GM12878 (cell line): ENCODE data around the gene THADA. TPM values are rescaled to one million over a fixed set of nuclear protein-coding genes. Genes with fewer than 3 reads are reported as not detected.

Source experiments
- ATAC-seq: fragments of 200-7000 bp; cut with Tn5 transposase; 3 replicates; pipeline ENCODE4 v1.9.1; 2020; ENCODE audit warnings: mild to moderate bottlenecking, moderate library complexity
- BruUV-seq: library from RNA; stranded (reverse); fragments of 400-500 nt; replicated peaks from 2 replicates; lab custom pipeline; 2021; lab: Mats Ljungman, UMichigan
- CTCF ChIA-PET: fragments of 300-600 bp; sonication (Branson Sonifier 250); formaldehyde crosslinking; extraction: SDS; loops from one replicate; lab custom pipeline; 2021; ENCODE audit warnings: inconsistent platforms; lab: Yijun Ruan, JAX
- POLR2A ChIA-PET: fragments of 350-600 bp; formaldehyde crosslinking; extraction: SDS; loops from one replicate; lab custom pipeline; 2021; ENCODE audit warnings: inconsistent platforms; lab: Charles Lee
- RAD21 ChIA-PET: fragments of 300-600 bp; sonication (Branson Sonifier 250); formaldehyde crosslinking; loops from one replicate; lab custom pipeline; 2023; ENCODE audit warnings: antibody characterized with exemption; ENCODE audit not compliant: unreplicated experiment; lab: Charles Lee
- SMC1A ChIA-PET: fragments of 300-600 bp; sonication (Branson Sonifier 250); formaldehyde crosslinking; loops from one replicate; lab custom pipeline; 2023; ENCODE audit not compliant: unreplicated experiment, uncharacterized antibody; lab: Charles Lee
- DNase-seq: peaks from one replicate; pipeline ENCODE4 v3.0.0-alpha.2; 2011; ENCODE audit warnings: low read depth, low spot score
- FAIRE-seq: peaks from 3 replicates; lab custom pipeline; 2011; peaks lifted over from hg19 to GRCh38; lab: Jason Lieb, UNC
- H2AFZ ChIP-seq: 2 replicates; pipeline ENCODE4 v1.6.0; 2011; ENCODE audit warnings: low read depth, low read length, control low read depth; ENCODE audit not compliant: control insufficient read depth
- H3K27ac ChIP-seq: 2 replicates; pipeline ENCODE4 v1.5.1; 2011; ENCODE audit warnings: control low read depth; ENCODE audit not compliant: control insufficient read depth, insufficient read depth
- H3K27me3 ChIP-seq, 2 experiments: replicated peaks in 1 of 2; 2 replicates each; pipeline versions ENCODE4 v1.6.0 to v1.6.1; 2011; ENCODE audit warnings: low read length in 1 of 2; ENCODE audit not compliant: control insufficient read depth in 2 of 2, insufficient read depth in 2 of 2
- H3K36me3 ChIP-seq, 2 experiments: 2 replicates each; pipeline ENCODE4 v1.5.1; 2011; ENCODE audit warnings: low read length in 1 of 2; ENCODE audit not compliant: control insufficient read depth in 2 of 2, insufficient read depth in 2 of 2
- H3K4me1 ChIP-seq: 2 replicates; pipeline ENCODE4 v1.6.1; 2011; ENCODE audit warnings: mild to moderate bottlenecking, low read length, moderate library complexity, mixed read lengths; ENCODE audit not compliant: control insufficient read depth, insufficient read depth
- H3K4me2 ChIP-seq: 2 replicates; pipeline ENCODE4 v1.6.0; 2011; ENCODE audit warnings: control low read depth; ENCODE audit not compliant: control insufficient read depth, insufficient read depth
- H3K4me3 ChIP-seq: fragments of 200-600 bp; sonication (generic); 2 replicates; pipeline ENCODE4 v1.5.1; 2016
- H3K79me2 ChIP-seq: 2 replicates; pipeline ENCODE4 v1.6.0; 2011; ENCODE audit warnings: low read length; ENCODE audit not compliant: control insufficient read depth, insufficient read depth
- H3K9ac ChIP-seq: 2 replicates; pipeline ENCODE4 v1.8.0; 2011; ENCODE audit warnings: low read length, control low read depth, mixed read lengths; ENCODE audit not compliant: control insufficient read depth, insufficient read depth
- H3K9me3 ChIP-seq: replicated peaks from 3 replicates; pipeline ENCODE4 v1.5.1; 2011; ENCODE audit warnings: mild to moderate bottlenecking, low read length; ENCODE audit not compliant: control insufficient read depth, insufficient read depth
- H4K20me1 ChIP-seq: 2 replicates; pipeline ENCODE4 v1.6.0; 2011; ENCODE audit not compliant: control insufficient read depth, insufficient read depth
- HCFC1 ChIP-seq: fragments of 150-350 bp; IDR thresholded peaks from 2 replicates; pipeline ENCODE4 v1.6.1; 2014; ENCODE audit warnings: low read length
- IKZF1 ChIP-seq: fragments of 450-650 bp; conservative IDR thresholded peaks from 2 replicates; pipeline ENCODE4 v1.6.1; 2017; ENCODE audit warnings: antibody characterized with exemption, mild to moderate bottlenecking
- JUND ChIP-seq: IDR thresholded peaks from 2 replicates; pipeline ENCODE4 v1.6.1; 2012; ENCODE audit warnings: low read depth, mild to moderate bottlenecking, low read length, improper control_type of control experiment, moderate library complexity
- LARP7 ChIP-seq: fragments of 450-650 bp; IDR thresholded peaks from 2 replicates; pipeline ENCODE4 v1.6.1; 2017; ENCODE audit warnings: mild to moderate bottlenecking
- MAX ChIP-seq: IDR thresholded peaks from 2 replicates; pipeline ENCODE4 v1.6.1; 2012; ENCODE audit warnings: low read depth, low read length, improper control_type of control experiment
- USF2 ChIP-seq: IDR thresholded peaks from 2 replicates; pipeline ENCODE4 v1.6.1; 2011; ENCODE audit warnings: low read depth, low read length, improper control_type of control experiment, borderline replicate concordance
- YY1 ChIP-seq: IDR thresholded peaks from 2 replicates; pipeline ENCODE4 v1.6.1; 2011; ENCODE audit warnings: low read depth, mild to moderate bottlenecking, low read length
- ZBED1 ChIP-seq: IDR thresholded peaks from 2 replicates; pipeline ENCODE4 v1.6.1; 2016; ENCODE audit warnings: borderline replicate concordance
- WGBS: methylation state at CpG from one replicate; pipeline ENCODE4 v1.1.6; 2016; ENCODE audit warnings: low lambda C conversion rate; ENCODE audit not compliant: insufficient replicate concordance, insufficient coverage; ENCODE audit errors: missing lambda C conversion rate; 5-methylcytosine and 5-hydroxymethylcytosine counted together
- in situ Hi-C: fragments of 300-500 bp; cut with MboI; formaldehyde crosslinking; loops from 9 replicates; pipeline ENCODE4 v1.14.3; 2018; ENCODE audit warnings: mixed read lengths
- intact Hi-C: fragments of 100-400 bp; cut with micrococcal nuclease; formaldehyde crosslinking; loops from one replicate; pipeline ENCODE4 v1.14.2; 2022; ENCODE audit not compliant: unreplicated experiment
- polyA plus RNA-seq, 11 experiments: library from polyadenylated mRNA; depleted of rRNA in 4 of 11; unstranded in 6 of 11; stranded (reverse) in 5 of 11; fragments of >200 nt; fragmentation: Nextera tagmentation in 4 of 11; fragmentation: Illumina TruSeq in 1 of 11; extraction: Ambion mirVana in 4 of 11; extraction: Trizol in 1 of 11; gene quantifications; 1 replicate in 1 of 11; 2 replicates in 10 of 11; pipeline versions ENCODE4 v1.2.1 to v1.2.3, GENCODE V29; 2011 to 2016; ENCODE audit warnings: inconsistent platforms in 2 of 11, missing spikeins in 2 of 11, low read depth in 1 of 11
- total RNA-seq, 4 experiments: library from RNA; depleted of rRNA in 3 of 4; stranded (reverse); fragments of >200 nt in 3 of 4; fragmentation: Illumina TruSeq in 1 of 4; extraction: Trizol in 1 of 4; gene quantifications; 2 replicates each; pipeline versions ENCODE4 v1.2.1 to v1.2.3, GENCODE V29; 2013 to 2021
- TF ChIP-seq, protein P1 (sequence below): IDR thresholded peaks from 2 replicates; pipeline ENCODE4 v1.6.1; 2012; ENCODE audit warnings: improper control_type of control experiment, low read depth, low read length; ENCODE audit not compliant: insufficient replicate concordance
- TF ChIP-seq, protein P2 (sequence below): IDR thresholded peaks from 2 replicates; pipeline ENCODE4 v1.6.1; 2012; ENCODE audit warnings: low read depth, low read length, improper control_type of control experiment
- TF ChIP-seq, protein P3 (sequence below): fragments of 450-650 bp; formaldehyde crosslinking; IDR thresholded peaks from 2 replicates; pipeline ENCODE4 v1.4.0; 2022; ENCODE audit warnings: mild to moderate bottlenecking, moderate library complexity

THADA gene
- total and polyA plus RNA-seq, 10 of the 15 experiments (the other 5 are each of a cell fraction or from before 2014, with no cell fraction given): 14.6 to 33.2 (median 23.2) TPM

GRCh38 chr2:43340945-43341356, 254.9 kb downstream of the THADA start (continued):
- TF ChIP-seq, protein P1, sequence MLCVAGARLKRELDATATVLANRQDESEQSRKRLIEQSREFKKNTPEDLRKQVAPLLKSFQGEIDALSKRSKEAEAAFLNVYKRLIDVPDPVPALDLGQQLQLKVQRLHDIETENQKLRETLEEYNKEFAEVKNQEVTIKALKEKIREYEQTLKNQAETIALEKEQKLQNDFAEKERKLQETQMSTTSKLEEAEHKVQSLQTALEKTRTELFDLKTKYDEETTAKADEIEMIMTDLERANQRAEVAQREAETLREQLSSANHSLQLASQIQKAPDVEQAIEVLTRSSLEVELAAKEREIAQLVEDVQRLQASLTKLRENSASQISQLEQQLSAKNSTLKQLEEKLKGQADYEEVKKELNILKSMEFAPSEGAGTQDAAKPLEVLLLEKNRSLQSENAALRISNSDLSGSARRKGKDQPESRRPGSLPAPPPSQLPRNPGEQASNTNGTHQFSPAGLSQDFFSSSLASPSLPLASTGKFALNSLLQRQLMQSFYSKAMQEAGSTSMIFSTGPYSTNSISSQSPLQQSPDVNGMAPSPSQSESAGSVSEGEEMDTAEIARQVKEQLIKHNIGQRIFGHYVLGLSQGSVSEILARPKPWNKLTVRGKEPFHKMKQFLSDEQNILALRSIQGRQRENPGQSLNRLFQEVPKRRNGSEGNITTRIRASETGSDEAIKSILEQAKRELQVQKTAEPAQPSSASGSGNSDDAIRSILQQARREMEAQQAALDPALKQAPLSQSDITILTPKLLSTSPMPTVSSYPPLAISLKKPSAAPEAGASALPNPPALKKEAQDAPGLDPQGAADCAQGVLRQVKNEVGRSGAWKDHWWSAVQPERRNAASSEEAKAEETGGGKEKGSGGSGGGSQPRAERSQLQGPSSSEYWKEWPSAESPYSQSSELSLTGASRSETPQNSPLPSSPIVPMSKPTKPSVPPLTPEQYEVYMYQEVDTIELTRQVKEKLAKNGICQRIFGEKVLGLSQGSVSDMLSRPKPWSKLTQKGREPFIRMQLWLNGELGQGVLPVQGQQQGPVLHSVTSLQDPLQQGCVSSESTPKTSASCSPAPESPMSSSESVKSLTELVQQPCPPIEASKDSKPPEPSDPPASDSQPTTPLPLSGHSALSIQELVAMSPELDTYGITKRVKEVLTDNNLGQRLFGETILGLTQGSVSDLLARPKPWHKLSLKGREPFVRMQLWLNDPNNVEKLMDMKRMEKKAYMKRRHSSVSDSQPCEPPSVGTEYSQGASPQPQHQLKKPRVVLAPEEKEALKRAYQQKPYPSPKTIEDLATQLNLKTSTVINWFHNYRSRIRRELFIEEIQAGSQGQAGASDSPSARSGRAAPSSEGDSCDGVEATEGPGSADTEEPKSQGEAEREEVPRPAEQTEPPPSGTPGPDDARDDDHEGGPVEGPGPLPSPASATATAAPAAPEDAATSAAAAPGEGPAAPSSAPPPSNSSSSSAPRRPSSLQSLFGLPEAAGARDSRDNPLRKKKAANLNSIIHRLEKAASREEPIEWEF: no peak
- no peak for TF ChIP-seq JUND

DNA sequence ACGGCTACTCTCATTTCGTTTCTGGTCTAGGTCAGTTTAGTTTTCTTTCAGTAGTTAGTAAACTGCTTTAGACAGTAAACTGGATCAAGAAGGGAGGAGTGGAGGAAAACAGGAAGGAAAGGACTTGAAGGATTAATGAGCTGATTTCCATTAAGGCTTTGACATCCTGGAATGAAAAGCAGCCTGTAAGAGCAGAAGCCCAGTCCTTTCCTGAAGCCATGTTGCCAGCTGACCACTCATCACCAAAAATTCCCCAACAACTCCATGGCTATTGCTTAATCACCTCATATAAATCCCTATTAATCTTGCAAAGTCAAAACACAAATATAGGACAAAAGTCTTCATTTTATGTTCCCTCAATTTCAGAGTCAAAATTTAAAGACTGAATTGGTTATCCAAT, 255.8 kb downstream of the THADA start:
- Histone ChIP-seq H3K4me3 (no peak overlapping the region), H3K27me3 (no peaks in the 10 kb centered on the region), H2AFZ (no peak overlapping the region), H3K4me1 (peaks cover 9% of the 10 kb centered on the region; the same call in 1 of the 2 replicates)
- WGBS: 98% methylated on average over 2 of the region's 2 CpGs
- CTCF ChIA-PET: no interaction called here
- RAD21 ChIA-PET: no interaction called here
- no peak for DNase-seq
- no peak for TF ChIP-seq USF2
- no peak for TF ChIP-seq MAX
- no peak for TF ChIP-seq ZBED1
- TF ChIP-seq HCFC1: no peak
- TF ChIP-seq, protein P2, sequence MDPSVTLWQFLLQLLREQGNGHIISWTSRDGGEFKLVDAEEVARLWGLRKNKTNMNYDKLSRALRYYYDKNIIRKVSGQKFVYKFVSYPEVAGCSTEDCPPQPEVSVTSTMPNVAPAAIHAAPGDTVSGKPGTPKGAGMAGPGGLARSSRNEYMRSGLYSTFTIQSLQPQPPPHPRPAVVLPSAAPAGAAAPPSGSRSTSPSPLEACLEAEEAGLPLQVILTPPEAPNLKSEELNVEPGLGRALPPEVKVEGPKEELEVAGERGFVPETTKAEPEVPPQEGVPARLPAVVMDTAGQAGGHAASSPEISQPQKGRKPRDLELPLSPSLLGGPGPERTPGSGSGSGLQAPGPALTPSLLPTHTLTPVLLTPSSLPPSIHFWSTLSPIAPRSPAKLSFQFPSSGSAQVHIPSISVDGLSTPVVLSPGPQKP: no peak
- TF ChIP-seq, protein P3, sequence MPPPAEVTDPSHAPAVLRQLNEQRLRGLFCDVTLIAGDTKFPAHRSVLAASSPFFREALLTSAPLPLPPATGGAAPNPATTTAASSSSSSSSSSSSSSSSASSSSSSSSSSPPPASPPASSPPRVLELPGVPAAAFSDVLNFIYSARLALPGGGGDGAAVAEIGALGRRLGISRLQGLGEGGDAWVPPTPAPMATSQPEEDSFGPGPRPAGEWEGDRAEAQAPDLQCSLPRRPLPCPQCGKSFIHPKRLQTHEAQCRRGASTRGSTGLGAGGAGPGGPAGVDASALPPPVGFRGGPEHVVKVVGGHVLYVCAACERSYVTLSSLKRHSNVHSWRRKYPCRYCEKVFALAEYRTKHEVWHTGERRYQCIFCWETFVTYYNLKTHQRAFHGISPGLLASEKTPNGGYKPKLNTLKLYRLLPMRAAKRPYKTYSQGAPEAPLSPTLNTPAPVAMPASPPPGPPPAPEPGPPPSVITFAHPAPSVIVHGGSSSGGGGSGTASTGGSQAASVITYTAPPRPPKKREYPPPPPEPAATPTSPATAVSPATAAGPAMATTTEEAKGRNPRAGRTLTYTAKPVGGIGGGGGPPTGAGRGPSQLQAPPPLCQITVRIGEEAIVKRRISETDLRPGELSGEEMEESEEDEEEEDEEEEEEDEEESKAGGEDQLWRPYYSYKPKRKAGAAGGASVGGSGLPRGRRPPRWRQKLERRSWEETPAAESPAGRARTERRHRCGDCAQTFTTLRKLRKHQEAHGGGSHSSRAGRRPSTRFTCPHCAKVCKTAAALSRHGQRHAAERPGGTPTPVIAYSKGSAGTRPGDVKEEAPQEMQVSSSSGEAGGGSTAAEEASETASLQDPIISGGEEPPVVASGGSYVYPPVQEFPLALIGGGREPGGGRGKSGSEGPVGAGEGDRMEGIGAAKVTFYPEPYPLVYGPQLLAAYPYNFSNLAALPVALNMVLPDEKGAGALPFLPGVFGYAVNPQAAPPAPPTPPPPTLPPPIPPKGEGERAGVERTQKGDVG: no peak
- no peak for TF ChIP-seq YY1
- TF ChIP-seq LARP7: no peak
- TF ChIP-seq IKZF1: no peak
- TF ChIP-seq, all 136 proteins: peak for 0
- Histone ChIP-seq H3K79me2 (no peaks in the 10 kb centered on the region), H3K9ac (no peak overlapping the region), H3K27ac (no peak overlapping the region), H3K4me2 (no peak overlapping the region), H3K36me3 (peaks cover 0 to 3% of the 10 kb centered on the region in 2 experiments; a peak in 3 of 4 replicates), H3K9me3 (no peaks in the 10 kb centered on the region), H4K20me1 (no peaks in the 10 kb centered on the region)
- ATAC-seq (no peak), FAIRE-seq (no peak)
- BruUV-seq: no TSS peak
- in situ Hi-C loops: no loop called here
- intact Hi-C loops: no loop called here
- ChIA-PET SMC1A (interaction anchor here (1.1 to 1.5 kb wide), 2 partner anchors 9 to 144 kb away, joined by 3 to 4 read pairs; no protein-coding TSS in a partner anchor), POLR2A (no interaction called here)
